Epidermal melanocyte (primary cell): ENCODE data around the gene RABGAP1L.
"Not testable (repeated sequence)": the region's sequence is repeated elsewhere in the genome, so short reads cannot be mapped to it uniquely, and the experiment has no call there.

Experiments
- DNase-seq: peaks from one replicate; pipeline ENCODE4 v3.0.0; 2011; ENCODE audit warnings: low spot score; ENCODE audit not compliant: insufficient read length

The RABGAP1L gene

DNA sequence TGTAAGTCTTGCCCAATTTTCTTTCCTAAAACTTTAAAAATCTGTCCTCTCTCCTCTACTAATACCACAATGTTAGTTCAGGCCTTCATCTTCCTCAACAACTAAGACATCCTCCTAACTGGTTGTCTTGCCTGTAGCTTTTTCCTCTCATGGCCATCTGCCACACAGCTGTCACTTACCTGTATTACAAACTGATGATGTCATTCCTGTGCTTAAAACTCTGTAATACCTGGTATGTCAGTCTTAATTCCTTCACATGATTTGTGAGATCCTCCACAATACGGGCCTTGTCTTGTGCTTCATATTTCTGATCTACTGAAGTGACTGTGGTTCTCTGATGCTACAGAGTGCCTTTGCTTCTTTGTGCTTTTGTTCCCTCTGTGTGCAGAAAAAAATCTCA, 854.1 kb downstream of the RABGAP1L start:
- DNase-seq, result no peak

DNA sequence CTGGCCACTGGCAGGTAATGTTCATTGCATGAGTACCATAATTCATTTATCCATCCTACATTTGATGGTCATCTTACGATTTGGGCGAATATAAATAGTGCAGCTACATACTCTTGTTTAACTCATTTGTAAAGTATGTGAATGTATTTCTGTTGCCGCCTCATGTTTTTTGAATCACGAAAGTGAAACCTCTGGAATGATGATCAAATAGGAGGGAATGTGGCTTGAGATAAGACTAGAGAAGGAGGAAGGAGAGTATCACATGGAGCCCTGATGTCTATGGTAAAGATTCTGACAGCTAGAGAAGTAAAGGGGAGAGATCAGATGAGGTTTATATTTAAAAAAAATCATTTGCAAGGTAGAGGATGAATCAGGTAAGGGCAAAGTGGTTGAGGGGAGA, 855.9 kb downstream of the RABGAP1L start:
- no peak for DNase-seq

DNA sequence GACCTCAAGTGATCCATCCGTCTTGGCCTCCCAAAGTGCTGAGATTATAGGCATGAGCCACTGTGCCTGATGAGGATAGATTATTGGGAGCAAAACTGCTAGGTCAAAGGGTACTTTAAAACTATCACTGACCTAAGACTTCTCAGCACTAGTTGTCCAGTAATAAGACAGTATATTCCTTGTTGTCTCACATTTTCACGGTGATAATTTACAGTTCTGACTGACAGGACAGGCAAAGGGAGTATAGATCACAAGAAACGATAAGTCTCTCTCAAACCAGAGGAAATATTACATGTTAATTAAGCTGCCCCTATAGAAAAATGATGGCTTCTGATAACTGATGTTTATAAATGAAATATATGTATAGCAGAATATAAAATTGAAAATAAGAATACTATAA, 860.2 kb downstream of the RABGAP1L start:
- no peak for DNase-seq

DNA sequence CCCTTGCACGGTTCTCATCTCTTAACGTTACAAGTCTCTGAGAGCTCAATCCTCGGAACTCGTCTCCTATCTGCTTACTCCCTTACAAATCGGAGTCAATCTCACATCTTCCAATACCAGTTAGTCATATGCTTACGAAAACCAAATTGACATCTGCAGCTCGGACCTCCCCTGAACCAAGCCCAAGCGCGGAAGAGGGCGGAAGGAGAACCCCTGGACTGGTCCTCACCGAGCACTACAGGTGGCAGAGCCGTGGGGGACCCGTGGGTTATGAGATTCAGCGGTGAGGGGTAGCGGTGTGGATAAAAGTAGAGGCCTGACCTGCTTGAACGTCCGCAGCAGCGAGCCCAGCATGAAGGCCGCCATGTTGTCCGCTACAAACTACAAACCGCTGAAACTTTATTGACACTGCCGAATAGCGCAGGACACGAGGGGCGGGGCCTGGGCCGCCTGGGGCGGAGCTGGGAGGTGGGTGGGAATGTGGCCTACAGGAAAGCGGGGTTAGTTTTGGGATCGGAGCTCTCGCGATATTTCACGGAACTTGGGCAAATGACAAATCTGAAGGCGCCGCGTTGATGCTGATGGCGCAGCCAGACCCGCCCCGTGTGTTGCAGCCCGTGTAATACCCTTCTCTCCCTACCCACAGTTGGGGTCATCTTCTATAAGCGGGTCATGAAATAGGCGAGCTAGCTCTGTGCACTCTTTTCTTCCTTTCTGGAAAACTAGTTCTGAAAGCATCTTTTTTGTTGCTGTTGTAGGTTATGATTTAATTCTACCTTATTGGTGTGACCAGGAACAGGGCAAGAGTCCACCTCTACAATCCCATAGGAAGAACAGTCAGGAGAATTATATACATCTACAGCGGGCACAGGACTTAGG, 864.0 kb downstream of the RABGAP1L start, which contains the start of gene MRPS14:
Gene MRPS14 (minus strand): TSS at position 383 of the 879 bp plus-strand sequence. CDS start 17 bp downstream, at position 366.
- peak; percentile 93 for DNase-seq

DNA sequence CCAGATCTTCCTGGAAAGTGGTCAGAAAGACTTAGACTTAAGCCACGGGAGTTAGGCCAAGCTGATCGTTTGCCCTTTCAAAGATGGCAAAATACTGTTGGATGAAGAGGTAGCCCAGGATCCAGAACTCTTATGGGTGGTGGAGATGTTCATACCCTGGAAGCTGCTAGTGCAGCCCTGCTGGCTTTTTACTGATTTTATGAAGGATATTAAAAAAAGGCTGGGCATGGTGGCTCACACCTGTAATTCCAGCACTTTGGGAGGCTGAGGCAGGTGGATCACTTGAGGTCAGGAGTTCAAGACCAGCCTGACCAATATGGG, 864.6 kb downstream of the RABGAP1L start:
- DNase-seq, result not testable (repeated sequence)

DNA sequence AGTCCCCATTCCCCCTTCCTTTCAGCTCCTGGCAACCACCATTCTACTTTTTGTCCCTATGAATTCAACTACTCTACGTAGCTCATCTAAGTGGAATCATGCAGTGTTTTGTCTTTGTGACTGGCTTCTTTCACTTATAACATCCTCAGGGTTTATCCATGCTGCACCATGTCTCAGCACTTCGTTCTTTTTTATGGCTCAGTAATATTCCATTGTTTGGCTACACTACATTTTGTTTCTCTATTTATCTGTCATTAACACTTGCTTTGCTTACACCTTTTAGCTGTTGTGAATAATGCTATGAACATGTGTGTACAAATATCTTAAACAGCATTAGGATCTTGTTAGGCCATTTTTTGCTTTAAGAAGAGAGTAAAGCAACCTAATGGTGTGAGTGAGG, 865.5 kb downstream of the RABGAP1L start:
- DNase-seq, result no peak

DNA sequence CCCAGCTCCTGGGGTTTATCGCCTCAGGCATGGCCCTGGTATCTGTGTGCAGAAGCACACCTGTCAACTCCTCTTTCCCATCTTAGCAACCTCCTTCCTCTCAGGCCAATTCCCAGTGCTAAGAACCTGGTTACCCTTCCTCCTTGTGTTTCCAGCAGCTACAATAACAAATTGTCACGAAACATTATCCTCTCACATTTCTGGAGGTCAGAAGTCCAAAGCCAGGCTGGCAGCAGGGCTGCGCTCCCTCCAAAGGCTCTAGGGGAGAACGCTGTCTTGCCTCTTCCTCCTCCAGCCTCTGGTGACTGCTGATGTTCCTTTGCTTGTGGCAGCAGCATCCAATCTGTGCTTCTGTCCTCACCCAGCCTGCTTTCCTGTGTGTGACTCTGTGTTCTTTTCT, 874.6 kb downstream of the RABGAP1L start:
- DNase-seq, result no peak

DNA sequence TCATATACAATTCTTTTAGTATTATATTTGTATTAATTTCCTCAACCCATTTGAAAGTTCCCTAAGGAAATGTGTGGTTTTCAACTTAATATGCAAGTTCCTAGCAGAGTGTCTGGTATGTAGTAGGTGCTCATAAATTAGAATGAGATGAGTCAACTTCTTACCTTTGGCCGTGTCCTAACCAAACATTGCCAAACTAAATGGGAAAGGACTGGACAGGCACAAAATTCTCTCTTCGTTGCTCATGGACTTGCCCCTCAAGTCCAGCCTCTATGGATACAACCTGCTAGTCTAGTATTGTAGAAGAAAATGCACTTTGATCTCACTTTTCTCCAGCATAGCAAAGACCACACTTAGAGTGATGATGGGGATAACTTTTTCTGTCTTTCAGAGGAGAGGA, 875.5 kb downstream of the RABGAP1L start:
- DNase-seq, result no peak

DNA sequence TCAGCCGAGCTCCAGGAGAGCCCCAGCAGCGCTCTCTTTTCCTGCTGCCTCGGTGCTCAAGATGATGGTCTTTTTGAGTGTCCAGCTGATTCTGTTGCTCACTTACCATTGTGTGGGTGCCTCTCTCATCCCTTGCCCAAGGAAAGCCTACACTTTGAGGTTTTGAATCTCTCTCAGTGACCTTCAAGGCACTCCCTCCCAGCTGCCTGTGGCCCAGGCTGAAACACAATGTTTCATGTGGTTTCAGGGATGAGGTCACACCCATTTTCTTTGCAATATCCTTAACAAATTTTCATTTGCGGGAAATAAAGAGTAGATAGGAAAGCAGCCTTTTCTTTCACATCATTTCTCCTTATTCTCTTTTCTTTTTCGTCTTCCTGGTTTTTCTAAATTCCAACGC, 876.5 kb downstream of the RABGAP1L start:
- no peak for DNase-seq

DNA sequence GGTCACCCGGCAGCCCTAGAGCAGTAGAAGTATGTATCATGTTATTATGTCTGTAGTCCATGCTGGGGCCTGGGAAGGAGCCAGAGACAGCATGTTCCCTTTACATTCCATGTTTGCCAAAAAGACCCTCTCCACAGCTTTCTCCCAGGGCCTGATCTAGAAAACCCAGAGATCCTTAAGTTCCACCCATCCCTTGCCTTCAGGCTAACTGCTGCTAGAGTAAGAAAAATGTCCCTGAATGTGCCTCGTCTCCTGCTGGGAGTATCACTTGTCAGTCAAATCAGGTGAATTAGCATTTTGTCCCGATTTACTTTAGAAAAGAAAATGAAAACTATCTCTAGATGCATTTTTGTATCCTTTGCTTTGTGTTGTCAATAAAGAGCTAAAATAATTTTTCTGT, 877.2 kb downstream of the RABGAP1L start:
- DNase-seq, result no peak

DNA sequence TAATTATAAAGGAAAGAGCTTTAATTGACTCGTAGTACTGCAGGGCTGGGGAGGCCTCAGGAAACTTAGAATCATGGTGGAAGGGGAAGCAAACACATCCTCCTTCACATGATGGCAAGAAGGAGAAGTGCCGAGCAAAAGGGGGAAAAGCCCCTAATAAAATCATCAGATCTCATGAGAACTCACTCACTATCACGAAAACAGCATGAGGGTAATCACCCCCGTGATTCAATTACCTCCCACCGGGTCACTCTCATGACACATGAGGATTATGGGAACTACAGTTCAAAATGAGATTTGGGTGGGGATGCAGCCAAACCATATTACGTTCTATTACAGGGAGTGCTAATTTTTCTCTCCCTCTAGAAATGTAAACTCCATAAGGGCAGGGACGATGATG, 878.1 kb downstream of the RABGAP1L start:
- no peak for DNase-seq

DNA sequence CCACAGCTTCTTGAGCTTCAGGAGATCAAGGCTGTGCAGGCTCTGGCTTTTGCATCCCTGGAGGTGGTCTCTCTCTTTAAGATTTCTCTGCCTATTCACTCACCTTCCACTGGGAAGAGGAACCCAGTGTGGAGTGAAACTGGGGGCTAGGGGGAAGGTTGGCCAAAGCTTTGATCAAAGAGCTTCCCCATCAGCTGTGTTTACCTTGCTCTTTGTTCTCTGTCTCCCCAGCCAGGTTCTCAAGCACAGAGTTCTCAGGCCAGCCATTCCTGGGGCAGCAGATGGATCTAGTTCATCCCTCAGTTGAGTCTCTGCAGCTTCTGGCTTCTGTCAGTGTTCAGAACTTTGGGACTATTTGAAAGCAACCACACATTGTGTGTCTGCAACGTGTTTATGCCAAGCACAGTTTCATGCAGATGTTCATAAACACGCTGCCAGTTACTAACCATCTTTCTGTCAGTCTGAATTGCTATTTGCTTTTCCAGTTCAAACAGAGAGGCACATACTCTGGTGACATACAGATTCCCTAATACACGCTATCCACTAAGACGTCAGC, 881.1 kb downstream of the RABGAP1L start:
- DNase-seq, result no peak

DNA sequence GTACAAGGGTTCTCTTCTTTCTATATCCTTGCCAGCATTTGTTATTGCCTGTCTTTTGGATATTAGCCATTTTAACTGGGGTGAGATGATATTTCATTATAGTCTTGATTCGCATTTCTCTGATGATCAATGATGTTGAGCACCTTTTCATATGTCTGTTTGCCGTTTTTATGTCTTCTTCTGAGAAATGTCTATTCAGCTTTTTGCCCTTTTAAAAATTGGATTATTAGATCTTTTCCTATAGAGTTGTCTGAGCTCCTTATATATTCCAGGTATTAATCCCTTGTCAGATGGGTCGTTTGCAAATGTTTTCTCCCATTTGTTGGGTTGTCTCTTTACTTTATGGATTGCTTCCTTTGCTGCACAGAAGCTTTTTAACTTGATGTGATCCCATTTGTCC, 883.3 kb downstream of the RABGAP1L start:
- no peak for DNase-seq

DNA sequence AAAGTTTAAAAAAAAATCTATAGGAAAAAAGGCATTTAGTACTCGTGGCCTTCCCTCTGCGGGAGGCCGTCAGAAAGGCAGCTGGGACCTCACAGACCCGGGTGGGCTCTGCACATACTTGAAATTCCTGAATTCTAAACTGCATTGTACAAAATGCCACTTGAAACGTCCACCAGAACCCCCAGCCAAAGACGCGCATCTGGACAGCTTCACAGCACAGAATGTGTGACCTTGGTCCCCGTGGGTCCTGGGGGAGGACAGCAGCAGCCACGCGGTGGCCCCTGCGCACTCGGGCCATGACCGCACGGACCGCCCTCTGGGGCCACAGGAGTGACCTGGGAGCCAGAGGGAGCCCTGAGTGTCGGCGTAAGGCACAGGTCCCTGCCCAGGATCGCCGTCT, 884.5 kb downstream of the RABGAP1L start:
- no peak for DNase-seq

DNA sequence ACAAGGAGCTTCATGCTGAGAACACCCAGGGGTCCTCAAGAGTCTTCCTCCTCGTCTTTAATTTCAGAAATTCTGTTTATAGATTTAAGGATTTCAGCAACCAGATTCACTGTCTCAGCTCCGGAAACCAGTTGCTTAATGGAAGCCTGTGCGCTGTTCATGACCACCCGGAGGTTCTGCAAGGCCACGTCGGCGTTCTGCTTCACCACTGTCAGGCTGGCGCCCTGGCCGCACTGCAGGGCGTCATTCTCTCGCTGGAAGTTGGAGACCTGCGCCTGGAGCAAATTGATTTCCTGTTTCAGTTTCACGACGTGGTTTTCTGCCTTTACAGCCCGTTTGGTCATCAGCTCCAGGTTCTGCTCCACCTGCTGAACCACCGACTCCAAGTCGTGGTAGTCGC, 885.3 kb downstream of the RABGAP1L start:
- not testable (repeated sequence) for DNase-seq
